Measurements from ENCODE around the gene HEY2. TPM values are rescaled to one million over a fixed set of nuclear protein-coding genes. Genes with fewer than 3 reads are reported as not detected.

HEY2 gene
- polyA plus RNA-seq, 1 donor (not counting 4 experiments of a cell fraction or from before 2014, with no cell fraction given): not detected

GRCh38 chr6:125808060-125808459 lies 58.6 kb downstream of the HEY2 start:
- H3K9me3 ChIP-seq (ENCODE audit: control insufficient read depth, low read depth, low read length): no peaks in the 10 kb centered on the region
- dilution Hi-C loops (cut with MboI; ENCODE audit: extremely low pct_ligation_motif_present, low sequenced_read_pairs): no loop called here
- no peaks in the 10 kb centered on the region for H3K36me3 ChIP-seq (ENCODE audit: control insufficient read depth in 2 of 2, extremely low read depth in 1 of 2, insufficient read depth in 2 of 2, low read length in 2 of 2)
- no peak overlapping the region for H3K4me2 ChIP-seq (ENCODE audit: control insufficient read depth, extremely low read depth, insufficient read depth, low read depth, low read length)
- H3K9me1 ChIP-seq (ENCODE audit: control insufficient read depth, extremely low read depth, insufficient read depth, low read length): no peaks in the 10 kb centered on the region
- peaks cover 3% of the 10 kb centered on the region for H4K20me1 ChIP-seq (ENCODE audit: control insufficient read depth, extremely low read depth, insufficient read depth, low read length)
- H2AFZ ChIP-seq (ENCODE audit: control insufficient read depth, low read length): no peak overlapping the region
- H3K4me1 ChIP-seq (ENCODE audit: control insufficient read depth, extremely low read depth, insufficient read depth, low read length): peaks cover 13% of the 10 kb centered on the region
- no peak overlapping the region for H3K9ac ChIP-seq (ENCODE audit: control insufficient read depth, extremely low read depth, insufficient read depth, low read length)
- H3K27me3 ChIP-seq (ENCODE audit: control insufficient read depth, extremely low read depth, insufficient read depth, low read length): no peaks in the 10 kb centered on the region
- H3K27ac ChIP-seq (ENCODE audit: control insufficient read depth, insufficient read depth, low read length): no peak overlapping the region
- TF ChIP-seq EZH2 (IDR thresholded peaks at IDR 0.05; ENCODE audit: low read length): no peak
- TF ChIP-seq, protein P1, sequence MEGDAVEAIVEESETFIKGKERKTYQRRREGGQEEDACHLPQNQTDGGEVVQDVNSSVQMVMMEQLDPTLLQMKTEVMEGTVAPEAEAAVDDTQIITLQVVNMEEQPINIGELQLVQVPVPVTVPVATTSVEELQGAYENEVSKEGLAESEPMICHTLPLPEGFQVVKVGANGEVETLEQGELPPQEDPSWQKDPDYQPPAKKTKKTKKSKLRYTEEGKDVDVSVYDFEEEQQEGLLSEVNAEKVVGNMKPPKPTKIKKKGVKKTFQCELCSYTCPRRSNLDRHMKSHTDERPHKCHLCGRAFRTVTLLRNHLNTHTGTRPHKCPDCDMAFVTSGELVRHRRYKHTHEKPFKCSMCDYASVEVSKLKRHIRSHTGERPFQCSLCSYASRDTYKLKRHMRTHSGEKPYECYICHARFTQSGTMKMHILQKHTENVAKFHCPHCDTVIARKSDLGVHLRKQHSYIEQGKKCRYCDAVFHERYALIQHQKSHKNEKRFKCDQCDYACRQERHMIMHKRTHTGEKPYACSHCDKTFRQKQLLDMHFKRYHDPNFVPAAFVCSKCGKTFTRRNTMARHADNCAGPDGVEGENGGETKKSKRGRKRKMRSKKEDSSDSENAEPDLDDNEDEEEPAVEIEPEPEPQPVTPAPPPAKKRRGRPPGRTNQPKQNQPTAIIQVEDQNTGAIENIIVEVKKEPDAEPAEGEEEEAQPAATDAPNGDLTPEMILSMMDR (optimal IDR thresholded peaks at IDR 0.05 in 1 of 3, IDR thresholded peaks at IDR 0.05 in 1 of 3, conservative IDR thresholded peaks at IDR 0.05 in 1 of 3; ENCODE audit: extremely low read depth in 1 of 3, insufficient read depth in 2 of 3, low read length in 3 of 3): no peak
- H3K79me2 ChIP-seq (ENCODE audit: control insufficient read depth, insufficient read depth, low read length): no peaks in the 10 kb centered on the region
- no peak for DNase-seq (ENCODE audit: low read depth, low spot score)
- no peak for FAIRE-seq
- H3K4me3 ChIP-seq (ENCODE audit: control insufficient read depth in 2 of 3, extremely low read depth in 1 of 3, insufficient read depth in 2 of 3, low read depth in 1 of 3, low read length in 3 of 3): no peak overlapping the region

- Histone ChIP-seq H4K20me1 (ENCODE audit: control insufficient read depth, extremely low read depth, insufficient read depth, low read length) (peaks cover 3% of the 10 kb centered on the region), H3K36me3 (ENCODE audit: control insufficient read depth in 2 of 2, extremely low read depth in 1 of 2, insufficient read depth in 2 of 2, low read length in 2 of 2) (no peaks in the 10 kb centered on the region), H3K27me3 (ENCODE audit: control insufficient read depth, extremely low read depth, insufficient read depth, low read length) (no peaks in the 10 kb centered on the region), H2AFZ (ENCODE audit: control insufficient read depth, low read length) (no peak overlapping the region), H3K4me3 (ENCODE audit: control insufficient read depth in 2 of 3, extremely low read depth in 1 of 3, insufficient read depth in 2 of 3, low read depth in 1 of 3, low read length in 3 of 3) (no peak overlapping the region), H3K79me2 (ENCODE audit: control insufficient read depth, insufficient read depth, low read length) (no peaks in the 10 kb centered on the region), H3K9me3 (ENCODE audit: control insufficient read depth, low read depth, low read length) (no peaks in the 10 kb centered on the region), H3K9me1 (ENCODE audit: control insufficient read depth, extremely low read depth, insufficient read depth, low read length) (no peaks in the 10 kb centered on the region), H3K27ac (ENCODE audit: control insufficient read depth, insufficient read depth, low read length) (no peak overlapping the region), H3K4me2 (ENCODE audit: control insufficient read depth, extremely low read depth, insufficient read depth, low read depth, low read length) (no peak overlapping the region), H3K9ac (ENCODE audit: control insufficient read depth, extremely low read depth, insufficient read depth, low read length) (no peak overlapping the region), H3K4me1 (ENCODE audit: control insufficient read depth, extremely low read depth, insufficient read depth, low read length) (peaks cover 14% of the 10 kb centered on the region)
- FAIRE-seq: no peak
- DNase-seq (ENCODE audit: low read depth, low spot score): no peak
- TF ChIP-seq EZH2 (IDR thresholded peaks at IDR 0.05; ENCODE audit: low read length): no peak
- TF ChIP-seq, protein P1 (optimal IDR thresholded peaks at IDR 0.05 in 1 of 3, IDR thresholded peaks at IDR 0.05 in 1 of 3, conservative IDR thresholded peaks at IDR 0.05 in 1 of 3; ENCODE audit: extremely low read depth in 1 of 3, insufficient read depth in 2 of 3, low read length in 3 of 3): no peak
- dilution Hi-C loops (cut with MboI; ENCODE audit: extremely low pct_ligation_motif_present, low sequenced_read_pairs): no loop called here
Measured at GRCh38 chr6:125808591-125808990, 59.2 kb downstream of the HEY2 start.
